GM06990 (cell line): Measurements from ENCODE around the gene SH3PXD2A.
"Not testable (repeated sequence)": the region's sequence is repeated elsewhere in the genome, so short reads cannot be mapped to it uniquely, and the experiment has no call there.

Experiments
- DNase-seq: peaks from one replicate; pipeline ENCODE4 v3.0.0-alpha.2; 2011; ENCODE audit not compliant: insufficient read length; ENCODE audit errors: extremely low read depth
- H3K27me3 ChIP-seq: replicated peaks from 2 replicates; pipeline ENCODE4 v1.6.0; 2011; ENCODE audit warnings: low read length; ENCODE audit not compliant: control insufficient read depth, insufficient read depth
- H3K36me3 ChIP-seq: 2 replicates; pipeline ENCODE4 v1.5.1; 2011; ENCODE audit warnings: low read length; ENCODE audit not compliant: control insufficient read depth, insufficient read depth
- H3K4me3 ChIP-seq: replicated peaks from 2 replicates; pipeline ENCODE4 v1.5.1; 2011; ENCODE audit warnings: low read depth, mild to moderate bottlenecking, control low read depth, low read length
- TF ChIP-seq, protein P1 (sequence below): IDR thresholded peaks from 2 replicates; pipeline ENCODE4 v1.5.1; 2011; ENCODE audit warnings: low read length, control low read depth, mild to moderate bottlenecking, inconsistent platforms; ENCODE audit not compliant: insufficient read depth, poor library complexity, severe bottlenecking

SH3PXD2A gene

DNA sequence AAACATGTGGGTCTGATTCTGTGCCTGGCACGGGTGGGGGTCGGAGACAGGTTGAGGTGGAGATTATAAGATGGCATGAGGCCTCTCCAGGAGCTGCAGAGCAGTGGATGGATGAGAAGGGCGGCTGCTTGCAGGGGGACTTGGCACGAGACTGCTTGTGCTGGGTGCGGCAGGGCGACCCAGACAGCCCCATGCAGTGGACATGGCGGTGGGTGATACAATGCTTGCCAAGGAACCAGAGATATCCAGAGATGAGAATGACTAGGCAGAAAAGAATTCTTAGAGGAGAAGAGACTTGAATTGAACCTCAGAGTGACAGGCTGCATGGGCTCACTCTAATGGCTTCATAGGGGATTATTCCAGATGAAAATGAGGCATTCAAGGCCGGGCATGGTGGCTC is 216.4 kb downstream of the SH3PXD2A start:
- no peak for DNase-seq
- Histone ChIP-seq H3K36me3 (peaks cover 8% of the 10 kb centered on the region), H3K4me3 (no peak overlapping the region), H3K27me3 (no peaks in the 10 kb centered on the region)
- TF ChIP-seq, protein P1, sequence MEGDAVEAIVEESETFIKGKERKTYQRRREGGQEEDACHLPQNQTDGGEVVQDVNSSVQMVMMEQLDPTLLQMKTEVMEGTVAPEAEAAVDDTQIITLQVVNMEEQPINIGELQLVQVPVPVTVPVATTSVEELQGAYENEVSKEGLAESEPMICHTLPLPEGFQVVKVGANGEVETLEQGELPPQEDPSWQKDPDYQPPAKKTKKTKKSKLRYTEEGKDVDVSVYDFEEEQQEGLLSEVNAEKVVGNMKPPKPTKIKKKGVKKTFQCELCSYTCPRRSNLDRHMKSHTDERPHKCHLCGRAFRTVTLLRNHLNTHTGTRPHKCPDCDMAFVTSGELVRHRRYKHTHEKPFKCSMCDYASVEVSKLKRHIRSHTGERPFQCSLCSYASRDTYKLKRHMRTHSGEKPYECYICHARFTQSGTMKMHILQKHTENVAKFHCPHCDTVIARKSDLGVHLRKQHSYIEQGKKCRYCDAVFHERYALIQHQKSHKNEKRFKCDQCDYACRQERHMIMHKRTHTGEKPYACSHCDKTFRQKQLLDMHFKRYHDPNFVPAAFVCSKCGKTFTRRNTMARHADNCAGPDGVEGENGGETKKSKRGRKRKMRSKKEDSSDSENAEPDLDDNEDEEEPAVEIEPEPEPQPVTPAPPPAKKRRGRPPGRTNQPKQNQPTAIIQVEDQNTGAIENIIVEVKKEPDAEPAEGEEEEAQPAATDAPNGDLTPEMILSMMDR: no peak

DNA sequence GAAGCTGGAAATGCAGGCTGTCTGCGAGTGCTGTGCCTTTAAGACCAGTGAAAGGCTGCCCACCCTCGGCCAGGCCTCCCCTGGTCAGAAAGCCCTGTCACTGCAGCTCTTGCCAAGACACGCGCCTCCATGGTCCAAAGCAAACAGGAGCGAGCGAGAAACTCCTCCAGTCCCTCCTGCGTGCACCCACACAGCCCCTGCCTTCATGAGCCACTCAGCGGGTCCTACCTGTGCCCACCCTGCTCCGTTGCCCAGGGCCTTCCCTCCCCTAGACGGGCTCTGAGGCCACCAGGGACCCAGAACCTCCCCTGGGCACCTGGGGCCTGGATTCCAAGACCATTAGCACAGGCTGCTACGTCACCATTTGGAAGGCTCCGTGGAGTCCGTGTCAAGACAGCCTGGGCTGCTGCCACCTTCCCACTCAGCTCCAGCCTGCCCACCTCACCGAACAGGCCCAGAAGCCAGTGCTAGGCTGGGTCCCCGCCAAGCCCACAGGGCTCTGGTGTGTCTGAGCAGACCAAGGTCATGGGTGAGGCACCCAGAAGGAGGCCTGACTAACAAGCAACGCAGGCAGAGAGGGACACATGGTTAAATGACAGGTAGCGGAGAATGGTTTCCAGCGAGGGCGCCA is 217.3 kb downstream of the SH3PXD2A start:
- H3K4me3 ChIP-seq: no peak overlapping the region
- H3K27me3 ChIP-seq: no peaks in the 10 kb centered on the region
- TF ChIP-seq, protein P1: no peak
- peaks cover 10% of the 10 kb centered on the region for H3K36me3 ChIP-seq
- no peak for DNase-seq

DNA sequence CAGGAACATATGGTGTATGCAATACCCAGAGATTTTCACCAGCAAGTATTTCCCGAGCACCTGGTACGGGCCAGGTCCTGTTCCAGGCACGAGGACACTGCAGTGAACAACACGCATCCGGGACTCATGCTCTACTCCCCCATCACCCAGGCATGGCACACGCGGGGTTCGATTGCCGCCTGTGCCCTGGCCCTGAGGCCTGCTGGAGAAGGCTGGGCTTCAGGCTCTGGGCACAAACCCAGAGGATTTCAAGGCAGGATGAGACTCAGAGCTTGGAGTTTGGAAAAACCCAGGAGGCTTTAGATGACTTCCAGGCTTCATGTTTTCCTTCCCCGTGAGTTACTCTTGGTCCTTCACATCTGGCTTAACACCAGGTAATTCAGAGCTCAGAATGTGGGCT is 218.4 kb downstream of the SH3PXD2A start:
- H3K4me3 ChIP-seq: no peak overlapping the region
- no peaks in the 10 kb centered on the region for H3K27me3 ChIP-seq
- TF ChIP-seq, protein P1: no peak
- H3K36me3 ChIP-seq: peaks cover 10% of the 10 kb centered on the region
- DNase-seq: no peak

DNA sequence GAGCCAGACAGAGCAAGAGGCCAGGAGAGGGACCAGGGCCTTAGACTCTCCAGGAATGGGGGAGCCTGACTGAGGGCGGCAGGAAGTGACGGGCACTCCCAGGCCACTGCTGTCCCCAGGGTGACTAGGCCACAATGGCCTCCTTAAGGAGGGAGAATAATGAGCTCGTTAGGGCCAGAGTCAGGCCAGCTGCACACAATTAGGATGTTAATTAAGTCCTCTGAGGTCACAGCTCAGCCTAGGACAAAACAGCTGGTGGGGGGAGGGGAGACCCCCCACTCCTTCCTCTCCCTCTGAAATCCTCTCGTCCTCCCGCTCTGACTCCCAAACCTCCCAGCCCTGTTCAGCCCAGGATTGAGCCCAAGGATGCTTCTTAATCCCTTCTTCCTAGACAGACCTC is 218.9 kb downstream of the SH3PXD2A start:
- no peak for DNase-seq
- TF ChIP-seq, protein P1: no peak
- peaks cover 10% of the 10 kb centered on the region for H3K36me3 ChIP-seq
- H3K4me3 ChIP-seq: no peak overlapping the region
- no peaks in the 10 kb centered on the region for H3K27me3 ChIP-seq

DNA sequence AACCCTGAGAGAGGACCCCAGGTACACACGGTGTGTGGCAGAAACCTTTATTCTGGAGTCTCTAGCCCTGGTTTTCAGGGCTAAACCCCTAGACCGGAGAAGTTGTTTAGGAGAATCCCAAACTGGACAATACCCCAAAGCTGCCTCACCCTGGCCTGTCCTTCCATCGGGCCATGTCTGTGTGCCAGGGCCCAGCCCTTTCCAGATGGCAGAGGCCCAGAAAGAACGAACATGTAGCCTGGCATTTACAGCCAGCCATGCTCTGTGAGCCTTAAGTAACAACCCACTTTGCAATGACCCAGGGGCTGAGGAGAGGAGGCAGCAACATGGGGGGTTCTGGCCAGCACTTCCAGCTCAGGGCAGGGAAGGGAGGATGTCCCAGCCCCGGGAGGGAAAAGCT is 219.8 kb downstream of the SH3PXD2A start:
- no peak overlapping the region for H3K4me3 ChIP-seq
- TF ChIP-seq, protein P1: no peak
- no peak for DNase-seq
- no peaks in the 10 kb centered on the region for H3K27me3 ChIP-seq
- peaks cover 10% of the 10 kb centered on the region for H3K36me3 ChIP-seq

DNA sequence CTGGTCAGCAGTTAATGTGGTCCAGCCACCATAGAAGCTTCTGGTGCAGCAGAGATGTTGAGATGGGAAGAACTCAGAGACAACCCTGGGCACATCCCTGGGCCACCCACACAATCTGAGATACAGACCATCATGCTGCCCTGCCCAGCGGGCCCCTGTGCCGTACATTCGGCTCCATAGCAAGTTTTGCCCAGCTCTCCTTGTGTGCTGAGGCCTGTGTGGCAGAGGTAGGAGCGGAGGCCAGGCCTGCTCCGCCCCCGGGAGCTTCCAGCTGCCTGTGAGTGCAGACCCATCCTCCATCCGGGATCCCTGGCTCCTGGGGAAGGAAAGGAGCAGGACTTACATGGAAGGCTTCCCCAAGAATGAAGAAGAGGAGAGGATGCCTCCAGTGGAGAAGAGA is 221.5 kb downstream of the SH3PXD2A start:
- Histone ChIP-seq H3K27me3 (no peaks in the 10 kb centered on the region), H3K36me3 (peaks cover 12% of the 10 kb centered on the region), H3K4me3 (no peak overlapping the region)
- TF ChIP-seq, protein P1: no peak
- no peak for DNase-seq

DNA sequence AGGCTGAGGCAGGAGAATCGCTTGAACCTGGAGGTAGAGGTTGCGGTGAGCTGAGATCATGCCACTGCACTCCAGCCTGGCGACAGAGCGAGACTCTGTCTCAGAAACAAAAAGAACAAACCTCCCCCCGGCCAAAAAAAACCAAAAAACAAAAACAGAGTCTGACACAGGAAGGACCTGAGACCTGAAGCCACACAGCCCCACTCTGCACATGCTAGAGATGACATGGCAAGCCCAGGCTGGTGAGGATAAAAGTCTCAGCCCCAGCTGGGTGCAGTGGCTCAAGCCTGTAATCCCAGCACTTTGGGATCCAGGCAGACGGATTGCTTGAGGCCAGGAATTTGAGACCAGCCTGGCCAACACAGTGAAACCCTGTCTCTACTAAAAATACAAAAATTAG is 222.5 kb downstream of the SH3PXD2A start:
- peaks cover 16% of the 10 kb centered on the region for H3K36me3 ChIP-seq
- DNase-seq, H3K27me3 ChIP-seq, H3K4me3 ChIP-seq: not testable (repeated sequence)
